ENCODE results near the gene DGKA. TPM values are rescaled to one million over a fixed set of nuclear protein-coding genes. Genes with fewer than 3 reads are reported as not detected.
"Not testable (repeated sequence)": the region's sequence is repeated elsewhere in the genome, so short reads cannot be mapped to it uniquely, and the experiment has no call there.

Gene DGKA
- total RNA-seq, 1 experiment from 2014 or later, result 25.9 TPM

DNA sequence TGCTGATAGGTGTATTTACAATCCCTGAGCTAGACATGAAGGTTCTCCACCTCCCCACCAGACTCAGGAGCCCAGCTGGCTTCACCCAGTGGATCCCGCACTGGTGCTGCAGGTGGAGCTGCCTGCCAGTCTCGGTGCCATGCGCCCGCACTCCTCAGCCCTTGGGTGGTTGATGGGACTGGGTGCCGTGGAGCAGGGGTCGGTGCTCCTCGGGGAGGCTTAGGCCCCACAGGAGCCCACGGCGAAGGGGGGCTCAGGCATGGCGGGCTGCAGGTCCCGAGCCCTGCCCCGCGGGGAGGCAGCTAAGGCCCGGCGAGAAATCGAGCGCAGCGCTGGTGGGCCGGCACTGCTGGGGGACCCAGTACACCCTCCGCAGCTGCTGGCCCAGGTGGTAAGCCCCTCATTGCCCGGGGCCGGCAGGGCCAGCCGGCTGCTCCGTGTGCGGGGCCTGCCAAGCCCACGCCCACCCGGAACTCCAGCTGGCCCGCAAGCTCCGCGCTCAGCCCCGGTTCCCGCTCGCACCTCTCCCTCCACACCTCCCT, 69.1 kb downstream of the DGKA start:
- not testable (repeated sequence) for H3K56ac ChIP-seq (ENCODE audit: insufficient read length, low read depth, low read length); H3K79me2 ChIP-seq (ENCODE audit: insufficient read depth, low read length); H3K4me2 ChIP-seq (ENCODE audit: insufficient read depth, insufficient read length, low read length); H3K23ac ChIP-seq (ENCODE audit: insufficient read length, low read depth, low read length); H2BK12ac ChIP-seq (ENCODE audit: insufficient read length, low read depth, low read length); H3K14ac ChIP-seq (ENCODE audit: insufficient read depth, low read length); H3T11ph ChIP-seq (ENCODE audit: low read length); H2AFZ ChIP-seq (ENCODE audit: low read length); H4K8ac ChIP-seq (replicated peaks; ENCODE audit: insufficient read length, low read depth, low read length); H2AK5ac ChIP-seq (ENCODE audit: insufficient read length, low read length); H2BK15ac ChIP-seq (ENCODE audit: low read depth, low read length); H3K27me3 Mint-ChIP-seq (ENCODE audit: low read depth); H3K9me3 ChIP-seq (ENCODE audit: control insufficient read depth, low read depth, low read length); H2BK5ac ChIP-seq (ENCODE audit: insufficient read length, low read length); H3K79me1 ChIP-seq (ENCODE audit: insufficient read depth, low read depth, low read length, poor library complexity, severe bottlenecking); H3K18ac ChIP-seq (ENCODE audit: insufficient read length, low read depth, low read length); H3K23me2 ChIP-seq (ENCODE audit: insufficient read length, low read depth, low read length, poor library complexity, severe bottlenecking); H3K4ac ChIP-seq (ENCODE audit: low read depth, low read length); H4K5ac ChIP-seq (ENCODE audit: insufficient read length, low read depth, low read length); H3K9me3 Mint-ChIP-seq; H3K4me3 Mint-ChIP-seq; H3K4me1 ChIP-seq (ENCODE audit: insufficient read depth, low read length); H3K27me3 ChIP-seq (ENCODE audit: insufficient read depth, low read length); H4K20me1 ChIP-seq (ENCODE audit: control insufficient read depth, insufficient read depth, insufficient read length); H2BK120ac ChIP-seq (ENCODE audit: low read depth, low read length, poor library complexity, severe bottlenecking); H3K9ac ChIP-seq (ENCODE audit: extremely low read depth, insufficient read length, low read length); H4K91ac ChIP-seq (ENCODE audit: insufficient read length, low read depth, low read length); H3K27ac ChIP-seq (ENCODE audit: insufficient read length, low read depth, low read length); DNase-seq; H2BK20ac ChIP-seq (ENCODE audit: low read depth, low read length, poor library complexity, severe bottlenecking)
- Mint-ChIP-seq H3K36me3 (ENCODE audit: insufficient read depth in 1 of 3, low read depth in 3 of 3) (peaks cover 23 to 47% (median 43%) of the 10 kb centered on the region in 3 experiments), H3K27ac (peak overlapping the region in 2 of 3 experiments; percentile 68 to 88; a peak in 2 of 7 replicates), H3K4me1 (peaks cover 6 to 11% of the 10 kb centered on the region in 2 experiments; a peak in 3 of 4 replicates)
- WGBS (ENCODE audit: extremely low coverage, insufficient read length, low lambda C conversion rate), result no CpG with 5 or more reads among the region's 33 CpGs

Data from H9 (cell line).